Breast epithelium (tissue), 3 donors: ENCODE data around the gene IL19.

Experiments used
- POLR2A ChIP-seq: fragments of 450-650 bp; IDR thresholded peaks from one replicate; pipeline ENCODE4 v1.6.1; 2016; ENCODE audit warnings: antibody characterized with exemption, mild to moderate bottlenecking, moderate library complexity
- TF ChIP-seq, protein P1 (sequence below), 3 donors: fragments of 450-650 bp; IDR thresholded peaks; one replicate each; pipeline ENCODE4 v1.5.1; 2016 to 2017; ENCODE audit warnings: antibody characterized with exemption in 3 of 3, mild to moderate bottlenecking in 3 of 3, moderate library complexity in 3 of 3

- TF ChIP-seq, protein P1, sequence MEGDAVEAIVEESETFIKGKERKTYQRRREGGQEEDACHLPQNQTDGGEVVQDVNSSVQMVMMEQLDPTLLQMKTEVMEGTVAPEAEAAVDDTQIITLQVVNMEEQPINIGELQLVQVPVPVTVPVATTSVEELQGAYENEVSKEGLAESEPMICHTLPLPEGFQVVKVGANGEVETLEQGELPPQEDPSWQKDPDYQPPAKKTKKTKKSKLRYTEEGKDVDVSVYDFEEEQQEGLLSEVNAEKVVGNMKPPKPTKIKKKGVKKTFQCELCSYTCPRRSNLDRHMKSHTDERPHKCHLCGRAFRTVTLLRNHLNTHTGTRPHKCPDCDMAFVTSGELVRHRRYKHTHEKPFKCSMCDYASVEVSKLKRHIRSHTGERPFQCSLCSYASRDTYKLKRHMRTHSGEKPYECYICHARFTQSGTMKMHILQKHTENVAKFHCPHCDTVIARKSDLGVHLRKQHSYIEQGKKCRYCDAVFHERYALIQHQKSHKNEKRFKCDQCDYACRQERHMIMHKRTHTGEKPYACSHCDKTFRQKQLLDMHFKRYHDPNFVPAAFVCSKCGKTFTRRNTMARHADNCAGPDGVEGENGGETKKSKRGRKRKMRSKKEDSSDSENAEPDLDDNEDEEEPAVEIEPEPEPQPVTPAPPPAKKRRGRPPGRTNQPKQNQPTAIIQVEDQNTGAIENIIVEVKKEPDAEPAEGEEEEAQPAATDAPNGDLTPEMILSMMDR (IDR thresholded peaks at IDR 0.05), result no peak
- no peak for TF ChIP-seq POLR2A
Observed at GRCh38 chr1:206757524-206758266, 12.9 kb upstream of the IL19 start.
